Endothelial cell (in vitro differentiated cells): Measurements from ENCODE around the gene CYP4F8. TPM values are rescaled to one million over a fixed set of nuclear protein-coding genes. Genes with fewer than 3 reads are reported as not detected.
"Not testable (repeated sequence)": the region's sequence is repeated elsewhere in the genome, so short reads cannot be mapped to it uniquely, and the experiment has no call there.

Experiments used
- DNase-seq: peaks from one replicate; pipeline ENCODE4 v3.0.0; 2021; ENCODE audit warnings: low spot score
- H3K27ac Mint-ChIP-seq: one replicate; pipeline ENCODE4 v1.8.0; 2021; ENCODE audit warnings: mixed read lengths, inconsistent platforms; ENCODE audit not compliant: unreplicated experiment
- H3K27me3 Mint-ChIP-seq: one replicate; pipeline ENCODE4 v1.8.0; 2021; ENCODE audit warnings: mild to moderate bottlenecking, moderate library complexity, mixed read lengths, inconsistent platforms; ENCODE audit not compliant: unreplicated experiment
- H3K36me3 Mint-ChIP-seq: one replicate; pipeline ENCODE4 v1.8.0; 2021; ENCODE audit warnings: mild to moderate bottlenecking, low read depth, mixed read lengths, inconsistent platforms; ENCODE audit not compliant: unreplicated experiment
- H3K4me1 Mint-ChIP-seq: one replicate; pipeline ENCODE4 v1.8.0; 2021; ENCODE audit warnings: mild to moderate bottlenecking, mixed read lengths, inconsistent platforms; ENCODE audit not compliant: unreplicated experiment
- H3K4me3 Mint-ChIP-seq: one replicate; pipeline ENCODE4 v1.8.0; 2021; ENCODE audit warnings: mild to moderate bottlenecking, mixed read lengths, inconsistent platforms; ENCODE audit not compliant: unreplicated experiment
- H3K9me3 Mint-ChIP-seq: one replicate; pipeline ENCODE4 v1.8.0; 2021; ENCODE audit warnings: mixed read lengths, inconsistent platforms; ENCODE audit not compliant: unreplicated experiment
- CTCF ChIP-seq: fragments of 200-600 bp; sonication (generic); IDR thresholded peaks from one replicate; pipeline ENCODE4 v1.5.0; 2021; ENCODE audit warnings: antibody characterized with exemption; ENCODE audit not compliant: unreplicated experiment
- total RNA-seq: library from RNA; stranded (reverse); fragmentation: NEBNext Ultra II Directional; extraction: Animal tissue kit (Norgen Biotek cat#: 25700); gene quantifications from one replicate; pipeline ENCODE4 v1.2.1, GENCODE V29; 2021; ENCODE audit not compliant: unreplicated experiment

The CYP4F8 gene
- total RNA-seq, 1 donor from 2014 or later: not detected

- no peaks in the 10 kb centered on the region for H3K4me1 Mint-ChIP-seq
- H3K36me3 Mint-ChIP-seq: peaks cover 23% of the 10 kb centered on the region
- peaks cover 30% of the 10 kb centered on the region for H3K9me3 Mint-ChIP-seq
- H3K4me3 Mint-ChIP-seq: no peak overlapping the region
- H3K27ac Mint-ChIP-seq: no peak overlapping the region
- TF ChIP-seq CTCF: no peak
- no peak for DNase-seq
- H3K27me3 Mint-ChIP-seq: peaks cover 16% of the 10 kb centered on the region
These were observed 58.2 kb downstream of the CYP4F8 start for GRCh38 chr19:15673176-15673654.

- no peak overlapping the region for H3K27ac Mint-ChIP-seq
- DNase-seq: no peak
- peaks cover 27% of the 10 kb centered on the region for H3K36me3 Mint-ChIP-seq
- peaks cover 38% of the 10 kb centered on the region for H3K9me3 Mint-ChIP-seq
- peaks cover 21% of the 10 kb centered on the region for H3K27me3 Mint-ChIP-seq
- H3K4me3 Mint-ChIP-seq: no peak overlapping the region
- H3K4me1 Mint-ChIP-seq: no peaks in the 10 kb centered on the region
- no peak for TF ChIP-seq CTCF
These were observed 60.5 kb downstream of the CYP4F8 start for GRCh38 chr19:15675560-15675959.

GRCh38 chr19:15679089-15679488 is 64.1 kb downstream of the CYP4F8 start:
- Mint-ChIP-seq H3K4me1 (no peaks in the 10 kb centered on the region), H3K27ac (peak overlapping the region; percentile 36), H3K36me3 (peaks cover 38% of the 10 kb centered on the region), H3K4me3 (no peak overlapping the region), H3K9me3 (peaks cover 62% of the 10 kb centered on the region), H3K27me3 (peaks cover 20% of the 10 kb centered on the region)
- no peak for TF ChIP-seq CTCF
- no peak for DNase-seq

- Mint-ChIP-seq H3K27me3 (peaks cover 15% of the 10 kb centered on the region), H3K9me3 (peaks cover 62% of the 10 kb centered on the region), H3K36me3 (peaks cover 38% of the 10 kb centered on the region)
- not testable (repeated sequence) for H3K27ac Mint-ChIP-seq, H3K4me1 Mint-ChIP-seq, DNase-seq, H3K4me3 Mint-ChIP-seq
These were observed 64.8 kb downstream of the CYP4F8 start for GRCh38 chr19:15679865-15680264.

Other genes with a start within 250 kb of the CYP4F8 start
- gene AKAP8, start 235.4 kb upstream of the CYP4F8 start, total RNA-seq: 36.5 TPM
- gene AKAP8L, start 196.2 kb upstream of the CYP4F8 start, total RNA-seq: 160 TPM
- gene WIZ, start 165.3 kb upstream of the CYP4F8 start, total RNA-seq: 79.0 TPM
- 1.5 TPM for gene RASAL3, start 150.7 kb upstream of the CYP4F8 start, total RNA-seq
- not detected for gene PGLYRP2, start 135.7 kb upstream of the CYP4F8 start, total RNA-seq
- not detected for gene CYP4F22, start 106.7 kb upstream of the CYP4F8 start, total RNA-seq
- gene CYP4F3, start 25.7 kb downstream of the CYP4F8 start, total RNA-seq: not detected
- not detected for gene CYP4F12, start 57.9 kb downstream of the CYP4F8 start, total RNA-seq
- not detected for gene OR10H2, start 112.8 kb downstream of the CYP4F8 start, total RNA-seq
- gene OR10H3, start 122.8 kb downstream of the CYP4F8 start, total RNA-seq: not detected
- gene OR10H5, start 172.4 kb downstream of the CYP4F8 start, total RNA-seq: not detected
- not detected for gene OR10H1, start 200.4 kb downstream of the CYP4F8 start, total RNA-seq